Stimulated activated CD4-positive, alpha-beta T cell treated with anti-CD3 and anti-CD28 coated beads, Interleukin-15, amount 100 ng/mL, for 24 hours (primary cell): ENCODE results near the gene JPH4.
"Not testable (repeated sequence)": the region's sequence is repeated elsewhere in the genome, so short reads cannot be mapped to it uniquely, and the experiment has no call there.

Experiments used
- DNase-seq: peaks from one replicate; pipeline ENCODE4 v3.0.0-alpha.2; 2020

JPH4 gene

DNA sequence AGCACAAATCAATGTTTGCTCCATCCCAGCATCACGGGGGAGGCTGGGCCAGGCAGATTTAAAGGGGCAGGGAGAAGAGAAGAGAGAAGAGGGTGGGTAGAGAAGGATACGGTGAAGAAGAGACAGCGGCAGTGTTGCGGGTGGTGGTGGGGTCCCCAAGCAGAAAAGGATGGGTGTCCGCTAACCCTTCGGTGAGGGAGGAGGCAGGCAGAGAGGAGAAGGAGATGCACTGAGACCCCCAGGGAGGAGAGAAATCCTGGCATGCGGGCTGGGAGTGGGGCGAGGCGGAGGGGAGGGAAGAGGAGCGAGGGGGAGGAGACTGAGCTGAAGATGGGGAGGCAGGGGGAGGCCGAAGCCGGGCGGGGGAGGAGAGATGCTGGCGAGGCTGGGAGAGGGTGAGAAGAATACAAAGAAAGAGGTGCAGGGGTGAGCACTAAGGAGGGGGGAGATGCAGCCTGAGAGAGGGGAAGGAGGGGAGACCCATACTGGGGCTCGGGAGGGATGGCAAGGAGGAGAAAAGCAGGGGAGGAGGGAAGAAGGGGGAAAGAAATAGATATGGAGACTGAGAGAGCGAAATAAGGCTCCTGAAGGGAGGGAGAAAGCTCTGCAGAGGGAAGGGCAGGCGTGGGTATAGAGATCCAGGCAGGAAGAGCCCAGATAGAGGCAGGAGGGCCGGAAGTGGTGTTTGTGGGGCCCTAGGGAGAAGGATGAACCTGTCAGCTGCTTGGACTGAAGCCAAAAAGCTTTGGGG lies at the start of gene JPH4:
Gene JPH4 (minus strand): TSS at position 231 of the 751 bp plus-strand sequence. CDS start 1,337 bp downstream, outside the sequence.
- DNase-seq: no peak

DNA sequence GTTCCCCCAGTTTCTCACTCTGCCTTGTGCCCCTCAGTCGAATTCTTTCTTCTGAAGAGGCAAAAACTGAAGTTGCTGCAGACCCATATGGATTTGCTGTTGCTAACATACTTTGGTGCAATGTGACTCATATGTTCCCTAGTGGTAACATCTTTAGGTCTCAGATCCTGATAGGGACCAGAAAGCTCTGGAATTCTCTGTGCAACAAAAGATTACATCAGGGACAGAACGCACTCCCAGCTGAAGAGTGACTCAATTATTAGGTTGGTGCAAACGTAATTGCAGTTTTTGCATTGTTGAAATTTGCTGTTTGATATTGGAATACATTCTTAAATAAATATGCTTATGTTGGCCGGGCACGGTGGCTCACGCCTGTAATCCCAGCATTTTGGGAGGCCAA lies 49.4 kb upstream of the JPH4 start:
- DNase-seq: no peak

DNA sequence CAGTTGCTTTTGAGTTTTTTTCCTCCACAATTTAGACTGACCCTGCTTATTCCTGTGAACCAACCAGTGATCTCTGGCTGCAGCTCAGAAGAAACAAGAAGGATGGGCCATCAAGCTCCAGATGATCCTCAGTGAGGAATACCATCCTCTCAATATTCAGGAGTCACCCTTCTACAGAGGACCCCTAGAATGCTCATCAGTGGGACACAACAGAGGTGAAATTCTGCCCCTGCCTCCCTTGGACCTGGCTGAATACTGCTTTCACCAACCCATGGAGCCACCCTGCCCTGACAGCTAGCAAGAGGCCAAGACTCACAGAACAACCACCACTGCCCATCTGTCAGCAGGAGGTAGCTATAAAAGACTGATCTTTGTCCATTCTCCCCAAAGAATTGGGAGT lies 48.4 kb upstream of the JPH4 start:
- no peak for DNase-seq

DNA sequence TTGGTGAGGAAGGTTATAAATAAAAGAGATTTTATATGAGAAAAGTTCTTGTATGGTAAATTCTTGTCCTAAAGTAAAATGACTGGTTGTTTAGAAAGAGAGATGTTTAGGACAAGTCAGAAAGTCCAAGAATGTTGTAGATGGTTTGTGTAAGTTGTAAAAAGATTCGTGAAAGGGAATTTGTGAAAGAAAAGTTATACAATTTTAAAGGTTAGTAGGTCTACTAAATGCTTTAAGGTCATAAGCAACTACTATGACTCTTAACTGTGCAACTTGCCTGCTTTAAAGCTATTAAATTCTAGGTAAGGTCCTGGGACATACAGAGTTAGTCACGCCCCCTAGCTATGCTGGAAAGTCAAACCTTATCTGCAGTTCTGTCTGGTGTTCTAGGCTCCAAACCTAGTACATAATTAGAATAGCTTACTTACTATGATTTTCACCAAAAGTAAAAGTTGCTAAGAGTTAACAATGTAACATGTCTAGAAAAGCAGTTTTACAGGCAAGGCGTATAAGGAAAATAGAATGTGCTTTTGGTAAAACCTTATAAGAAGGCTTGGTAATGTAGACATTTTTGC lies 46.3 kb upstream of the JPH4 start:
- DNase-seq: no peak

DNA sequence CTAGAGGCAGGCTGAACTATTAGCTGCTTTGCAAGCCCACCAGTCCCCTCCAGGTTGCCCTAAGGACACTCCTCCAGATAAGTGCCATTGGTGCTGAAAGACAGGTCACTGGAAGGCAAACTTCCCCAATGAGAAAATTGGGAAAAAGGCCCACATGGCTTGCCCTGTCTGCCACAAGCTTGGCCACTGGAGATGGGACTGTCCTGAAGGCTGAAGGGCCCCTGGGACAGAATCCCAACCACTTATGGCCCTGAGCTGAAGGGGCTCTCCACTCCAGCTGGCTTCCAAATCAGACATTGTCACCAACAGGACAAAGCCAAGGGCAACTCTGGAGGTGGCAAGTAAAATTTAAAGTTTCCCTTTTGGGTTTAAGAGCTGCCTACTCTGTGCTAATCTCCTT lies 45.4 kb upstream of the JPH4 start:
- no peak for DNase-seq

DNA sequence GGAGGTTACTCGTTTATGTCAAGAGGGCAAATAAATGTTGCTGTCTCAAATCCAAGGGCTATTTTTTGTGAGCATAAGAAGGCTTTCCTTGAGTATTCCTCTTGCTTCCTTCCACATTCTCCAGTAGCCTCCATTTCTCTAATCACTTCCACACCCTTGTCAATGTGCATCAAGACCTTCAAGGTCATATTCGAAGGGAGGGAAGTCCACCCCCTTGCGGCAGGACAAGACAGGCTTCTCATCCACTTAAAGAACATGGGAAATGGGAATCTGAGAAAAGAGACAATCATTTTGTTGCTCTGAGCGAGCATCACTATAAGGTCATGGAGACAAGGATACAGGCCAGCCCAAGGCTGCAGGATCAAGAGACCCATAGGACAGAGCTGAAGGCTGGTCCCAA lies 44.4 kb upstream of the JPH4 start:
- DNase-seq: no peak

DNA sequence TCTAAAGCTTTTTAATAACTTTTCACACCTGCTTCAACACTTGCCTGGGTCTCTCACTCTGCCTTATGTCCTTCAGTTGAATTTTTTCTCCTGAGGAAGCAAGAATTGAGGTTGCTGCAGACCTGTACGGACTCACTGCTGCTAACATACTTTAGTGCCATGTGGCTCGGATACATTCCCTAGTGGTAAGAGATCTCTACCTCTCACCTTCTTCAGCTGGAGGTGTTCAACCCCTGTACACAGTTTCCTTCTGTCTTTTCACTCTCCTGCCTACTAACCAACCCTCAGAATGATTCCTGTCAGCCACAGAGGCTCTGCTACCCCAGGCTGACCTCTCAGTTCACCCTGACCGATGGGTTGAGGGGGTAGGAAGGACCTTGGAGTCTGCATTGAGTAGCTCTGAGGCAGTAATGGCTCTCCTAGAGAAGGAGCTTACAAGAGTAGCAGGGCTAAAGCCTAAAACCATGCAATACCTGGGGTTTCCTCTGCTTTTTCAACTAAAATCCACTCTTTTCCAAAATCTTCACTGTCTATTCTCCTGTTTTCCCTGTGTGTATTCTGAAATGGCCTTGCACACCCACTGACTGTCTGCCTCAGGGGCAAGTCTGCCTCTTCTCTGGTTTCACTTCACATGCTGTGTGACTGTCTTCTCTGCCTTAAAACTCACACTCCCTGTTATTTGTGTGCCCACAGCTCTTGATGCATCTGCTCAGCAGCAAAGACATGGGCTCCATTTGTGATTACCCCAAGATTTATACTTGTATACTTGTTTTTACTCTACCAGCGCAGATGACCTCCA lies 43.5 kb upstream of the JPH4 start:
- no peak for DNase-seq

DNA sequence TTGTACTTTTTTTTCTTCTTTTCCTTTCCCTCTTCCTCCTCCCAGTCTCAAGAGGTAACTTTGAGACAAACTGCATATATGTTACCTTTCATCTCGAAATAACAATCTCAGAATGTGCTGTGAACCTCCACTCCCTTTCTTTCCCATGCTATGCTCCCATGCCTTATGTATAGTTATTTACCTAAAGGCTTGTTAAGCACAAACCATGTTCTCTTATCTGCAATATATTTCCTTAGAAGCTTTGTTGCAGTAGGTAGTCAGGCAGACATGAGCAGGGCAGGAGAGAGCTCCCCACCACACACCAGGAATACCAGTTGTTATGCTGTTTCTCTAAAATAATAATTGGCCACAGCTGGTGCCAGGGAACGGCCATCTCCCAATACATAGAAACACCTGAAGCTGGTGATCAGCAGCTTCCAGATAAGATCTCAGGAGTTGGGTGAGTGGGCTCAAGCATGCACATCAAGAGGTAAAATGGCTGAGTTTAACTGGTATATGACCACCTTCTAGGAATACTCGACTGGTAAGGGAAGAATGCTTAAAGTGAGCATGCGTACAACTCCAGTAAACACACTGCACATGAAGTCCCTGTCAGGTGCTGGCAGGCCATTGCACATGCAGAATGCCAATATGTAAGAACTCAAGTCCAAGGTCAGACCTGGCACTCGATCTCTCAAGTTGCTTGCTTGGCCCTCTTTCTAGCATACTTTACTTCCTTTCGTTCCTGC lies 42.8 kb upstream of the JPH4 start:
- no peak for DNase-seq

DNA sequence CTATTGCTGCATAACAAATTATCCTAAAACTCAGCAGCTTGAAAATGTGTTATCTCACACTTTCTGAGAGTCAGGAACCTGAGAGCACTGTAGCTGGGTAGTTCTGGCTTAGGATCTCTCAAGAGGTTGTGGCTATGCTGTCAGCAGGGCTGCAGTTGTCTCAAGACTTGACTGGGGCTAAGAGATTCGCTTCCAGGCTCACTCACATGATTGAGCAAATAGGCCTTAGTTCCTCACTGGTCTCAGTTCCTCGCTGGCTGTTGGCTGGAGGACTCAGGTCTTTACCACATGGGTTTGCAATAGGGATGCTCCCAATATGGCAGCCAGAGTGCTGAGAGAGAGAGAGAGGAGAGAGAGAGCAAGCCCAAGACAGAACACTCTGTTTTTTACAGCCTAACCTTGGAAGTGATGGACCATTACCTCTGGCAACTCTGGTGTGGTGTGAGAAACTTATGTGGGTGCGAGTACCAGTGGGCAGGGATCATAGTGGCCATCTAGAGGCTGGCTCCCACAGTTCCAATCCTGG lies 41.6 kb upstream of the JPH4 start:
- no peak for DNase-seq

DNA sequence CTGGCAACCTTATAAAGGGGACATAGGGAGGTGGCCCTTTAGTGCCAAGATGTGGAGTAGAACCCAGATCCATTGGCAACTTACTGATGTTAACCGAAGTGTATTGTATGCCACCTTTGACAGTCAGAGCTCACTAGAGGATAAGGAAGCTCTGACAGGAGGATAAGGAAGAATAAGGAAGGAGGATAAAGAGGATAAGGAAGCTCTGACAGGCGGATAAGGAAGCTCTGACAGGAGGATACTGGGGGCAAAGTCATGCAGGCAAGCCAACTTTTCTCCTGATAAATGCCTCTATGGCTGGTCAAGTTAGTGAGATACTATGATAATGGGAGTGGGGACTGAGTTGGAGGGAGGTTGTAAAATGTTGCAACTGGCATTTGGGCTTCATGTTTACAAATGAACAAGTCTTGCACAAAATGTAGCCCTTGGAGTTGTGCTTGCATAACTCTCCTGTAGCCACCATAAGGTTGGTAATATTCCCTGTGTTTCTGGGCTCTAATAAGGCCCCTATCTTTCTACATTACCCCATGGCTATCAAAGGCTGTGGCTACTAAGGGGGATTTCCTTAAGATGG lies 39.9 kb upstream of the JPH4 start:
- no peak for DNase-seq

DNA sequence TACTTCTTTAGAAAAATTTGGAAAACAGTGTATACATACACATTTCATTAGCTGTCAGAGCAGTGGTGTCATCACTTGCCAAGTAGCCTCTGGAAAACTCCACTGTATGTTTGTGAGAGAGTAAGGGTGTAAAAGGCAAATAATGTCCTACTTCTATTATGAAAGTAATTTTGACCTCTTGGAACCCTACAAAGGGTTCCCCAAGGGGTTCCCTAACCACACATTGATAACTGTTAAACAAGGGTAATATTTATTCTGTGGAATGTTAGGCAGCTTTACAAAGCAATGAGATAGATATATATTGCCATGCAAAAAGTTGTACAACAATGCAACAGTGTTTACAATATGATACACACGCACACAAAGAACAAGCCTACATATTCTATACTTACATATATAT lies 38.9 kb upstream of the JPH4 start:
- no peak for DNase-seq

DNA sequence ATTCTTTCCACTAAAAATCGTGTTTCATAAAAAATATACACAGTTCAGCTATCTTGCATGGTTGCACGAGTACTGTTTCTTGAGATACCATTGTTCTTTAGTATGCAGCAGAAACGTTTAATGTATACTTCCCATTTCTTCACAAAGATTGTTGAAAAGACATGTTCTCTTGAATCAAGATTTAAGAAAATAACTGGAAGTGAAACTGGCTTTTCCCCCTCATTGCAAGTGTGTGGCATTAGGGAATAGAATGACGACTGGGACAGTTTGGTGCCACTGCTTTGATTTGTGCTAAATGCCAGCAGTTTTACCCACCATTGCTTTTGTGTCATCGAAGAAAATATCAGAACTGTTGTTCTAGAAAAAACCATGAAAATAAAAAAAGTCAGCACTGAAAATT lies 37.3 kb upstream of the JPH4 start:
- no peak for DNase-seq

DNA sequence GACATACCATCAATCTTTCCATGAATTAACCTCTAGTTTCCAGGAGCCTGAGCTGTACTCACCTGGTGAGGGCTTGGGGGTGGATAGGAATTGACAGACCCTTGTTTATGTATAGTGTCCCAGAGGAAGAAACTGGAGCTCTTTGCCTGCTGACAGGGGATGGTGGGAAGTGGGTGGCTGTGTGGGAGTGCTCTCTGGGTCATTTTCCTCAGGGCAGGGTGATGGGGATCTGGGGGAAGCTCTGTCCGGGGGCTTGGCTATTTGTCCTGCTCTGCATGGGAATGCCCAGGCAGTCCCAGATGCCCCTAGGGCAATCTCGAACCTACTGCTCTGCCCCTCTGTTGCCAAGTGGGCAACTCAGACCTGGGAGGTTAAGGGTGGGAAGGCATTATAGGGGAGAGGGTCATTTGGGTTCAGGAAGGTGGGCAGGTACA lies 35.8 kb upstream of the JPH4 start:
- DNase-seq: no peak

DNA sequence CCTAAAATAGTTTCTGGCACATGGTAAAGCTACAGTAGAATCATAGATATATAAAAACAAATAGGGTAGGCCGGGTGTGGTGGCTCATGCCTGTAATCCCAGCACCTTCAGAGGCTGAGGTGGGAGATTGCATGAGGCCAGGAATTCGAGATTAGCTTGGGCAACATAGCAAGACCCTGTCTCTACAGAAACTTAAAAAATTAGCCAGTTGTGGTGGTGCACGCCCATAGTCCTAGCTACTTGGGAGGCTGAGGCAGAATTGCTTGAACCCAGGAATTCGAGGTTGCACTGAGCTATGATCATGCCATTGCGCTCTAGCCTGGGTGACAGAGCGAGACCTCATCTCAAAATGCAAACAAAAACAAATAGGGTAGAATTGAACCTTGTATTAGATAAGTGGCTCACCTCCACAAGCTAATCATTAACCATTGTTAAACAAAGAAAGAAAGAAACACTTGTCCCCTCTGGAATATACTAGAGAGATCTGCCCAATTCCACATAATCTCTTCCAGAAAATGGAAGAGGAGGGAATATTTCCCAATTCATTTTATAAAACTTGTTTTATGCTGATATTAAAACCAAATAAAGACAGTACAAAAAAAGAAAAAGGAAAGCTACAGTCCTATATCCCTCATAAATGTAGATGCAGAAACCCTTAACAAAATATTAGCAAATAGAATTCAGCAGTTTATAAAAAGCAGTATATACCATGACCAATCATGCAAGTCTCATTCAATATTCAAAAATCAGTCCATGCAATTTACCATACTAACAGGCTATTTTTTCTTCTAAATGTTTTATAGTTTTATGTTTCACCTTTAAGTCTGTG lies 34.9 kb upstream of the JPH4 start:
- no peak for DNase-seq

DNA sequence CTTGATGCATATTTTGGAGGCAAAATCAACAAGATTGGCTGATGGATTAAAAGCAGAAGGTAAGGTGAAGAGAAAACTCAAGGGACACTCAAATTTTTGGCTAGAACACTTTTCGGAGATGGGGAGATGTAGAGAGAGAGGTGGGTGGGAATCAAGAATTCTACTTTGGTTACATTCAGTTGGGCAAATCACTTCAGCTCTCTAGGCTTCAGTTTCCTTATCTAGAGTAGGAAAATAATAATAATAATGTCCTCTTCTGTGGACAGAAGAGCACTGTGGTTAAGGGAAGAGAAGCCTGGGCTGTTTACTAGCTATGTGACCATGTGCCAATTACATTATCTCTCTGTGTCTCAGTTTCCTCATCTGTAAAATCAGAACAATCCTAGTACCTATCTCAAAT lies 34.2 kb upstream of the JPH4 start:
- DNase-seq: no peak

DNA sequence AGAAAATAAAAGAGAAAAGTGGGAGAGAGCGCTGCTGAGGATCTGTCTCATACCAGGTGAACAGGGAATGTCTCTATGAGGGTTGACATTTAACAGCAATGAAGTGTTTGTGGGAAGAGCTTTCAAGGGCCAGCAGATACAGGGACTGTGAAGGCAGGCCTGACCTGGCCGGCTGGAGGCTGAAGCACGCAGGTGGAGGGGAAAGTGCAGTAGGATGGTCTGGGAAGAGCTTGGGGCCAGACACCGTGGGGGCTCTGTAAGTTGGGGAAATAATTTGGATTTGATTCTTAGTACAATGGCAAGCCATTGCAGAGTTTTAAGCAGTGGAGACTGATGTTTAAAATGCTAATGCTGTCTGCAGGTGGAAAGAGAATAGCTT lies 33.8 kb upstream of the JPH4 start:
- no peak for DNase-seq

DNA sequence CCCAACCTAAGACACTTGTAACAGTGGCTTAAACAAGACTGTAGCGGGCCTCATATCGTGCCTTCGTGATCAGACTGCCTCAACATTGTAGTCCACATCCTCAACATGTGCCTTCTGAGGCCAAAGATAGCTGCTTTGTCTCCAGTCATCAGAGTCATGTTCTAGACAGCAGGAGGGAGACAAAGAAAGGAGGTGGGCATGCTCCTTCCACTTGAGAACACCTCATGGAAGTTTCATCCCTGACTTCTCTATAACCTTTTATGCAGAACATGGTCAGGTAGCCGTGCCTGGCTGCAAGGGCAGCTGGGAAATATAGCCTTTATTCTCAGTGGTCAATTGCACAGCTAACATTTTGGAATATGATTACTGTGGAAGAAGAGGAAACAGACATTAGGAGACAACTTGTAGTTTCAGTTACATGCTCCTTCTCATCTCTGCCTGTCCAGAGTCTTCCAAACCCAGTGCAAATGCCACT lies 32.3 kb upstream of the JPH4 start:
- DNase-seq: no peak

DNA sequence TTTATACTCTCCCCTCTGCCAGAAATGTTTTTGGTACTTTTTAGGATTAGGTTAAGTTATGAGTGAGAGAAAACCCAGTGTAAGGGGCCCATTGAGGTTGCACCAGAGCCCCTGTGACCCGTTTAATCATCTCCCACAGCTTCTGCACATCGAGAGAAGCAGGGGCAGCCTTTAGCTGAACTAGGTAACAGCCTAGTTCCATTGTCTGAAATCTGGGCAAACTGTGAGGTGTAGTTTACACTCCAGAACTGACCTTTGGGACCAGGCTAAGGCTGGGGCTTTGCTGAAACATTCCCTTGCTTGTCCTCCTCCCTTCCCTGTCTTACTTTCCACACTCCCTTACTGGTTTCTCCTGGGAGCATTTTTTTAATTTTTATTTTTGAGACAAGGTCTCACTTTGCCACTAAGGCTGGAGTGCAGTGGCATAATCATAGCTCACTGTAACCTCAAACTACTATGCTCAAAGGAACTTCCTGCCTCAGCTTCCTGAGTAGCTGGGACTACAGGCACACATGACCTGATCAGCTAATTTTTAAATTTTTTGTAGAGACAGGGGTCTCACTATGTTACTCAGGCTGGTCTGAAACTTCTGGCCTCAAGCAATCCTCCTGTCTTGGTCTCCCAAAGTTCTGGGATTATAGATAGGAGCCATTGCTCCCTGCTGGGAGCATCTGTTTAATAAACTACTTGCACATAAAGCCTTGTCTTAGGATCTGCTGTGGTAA lies 31.7 kb upstream of the JPH4 start:
- no peak for DNase-seq

DNA sequence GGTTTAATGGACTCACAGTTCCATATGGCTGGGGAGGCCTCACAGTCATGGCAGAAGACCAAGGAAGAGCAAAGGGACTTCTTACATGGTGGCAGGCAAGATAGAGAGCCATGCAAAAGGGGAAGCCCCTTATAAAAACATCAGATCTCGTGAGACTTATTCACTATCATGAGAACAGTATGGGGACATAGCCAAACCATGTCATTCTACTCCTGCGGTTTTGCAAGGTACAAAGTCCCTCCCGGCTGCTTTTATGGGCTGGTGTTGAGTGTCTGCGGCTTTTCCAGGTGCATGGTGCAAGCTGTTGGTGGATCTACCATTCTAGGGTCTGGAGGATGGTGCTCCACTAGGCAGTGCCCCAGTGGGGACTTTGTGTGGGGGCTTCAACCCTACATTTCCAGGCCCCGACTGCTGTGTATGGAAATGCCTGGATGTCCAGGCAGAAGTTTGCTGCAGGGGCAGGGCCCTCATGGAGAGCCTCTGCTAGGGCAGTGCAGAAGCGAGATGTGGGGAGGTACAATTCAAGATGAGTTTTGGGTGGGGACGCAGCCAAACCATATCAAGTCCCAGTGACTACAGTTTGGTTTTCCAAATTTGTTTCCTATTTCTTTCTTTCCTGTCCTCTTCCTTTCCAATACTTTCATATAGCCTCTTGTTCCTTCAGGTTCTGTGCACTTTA lies 31.0 kb upstream of the JPH4 start:
- not testable (repeated sequence) for DNase-seq

DNA sequence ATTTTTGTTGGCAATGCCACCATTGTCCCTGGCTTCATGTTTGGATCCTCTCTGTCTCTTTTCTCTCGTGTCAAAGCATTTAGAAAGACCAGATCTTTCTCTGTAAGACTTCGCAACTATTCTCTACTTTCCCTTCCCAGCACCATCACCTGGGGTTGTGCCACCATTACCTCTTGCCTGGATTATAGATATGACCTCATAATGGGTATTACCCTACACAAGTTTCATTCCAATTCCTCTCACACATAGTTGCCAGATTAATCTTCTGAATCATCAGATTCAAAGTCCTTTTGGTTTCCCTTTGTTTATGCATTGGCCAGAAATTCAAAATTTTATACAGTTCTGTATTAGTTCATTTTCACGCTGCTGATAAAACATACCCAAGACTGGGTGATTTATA lies 30.4 kb upstream of the JPH4 start:
- DNase-seq: no peak
